Measurements from ENCODE around the gene CRAMP1.
"Not testable (repeated sequence)": the region's sequence is repeated elsewhere in the genome, so short reads cannot be mapped to it uniquely, and the experiment has no call there.

The CRAMP1 gene

GRCh38 chr16:1687427-1688316 is 75.5 kb downstream of the CRAMP1 start:
- no peak overlapping the region for H3K27ac Mint-ChIP-seq (ENCODE audit: low read depth)
- ATAC-seq (replicated peaks; ENCODE audit: extremely low read depth, poor library complexity, severe bottlenecking) (no peak), DNase-seq (ENCODE audit: low spot score in 2 of 2) (no peak)
- no peaks in the 10 kb centered on the region for H3K27me3 Mint-ChIP-seq
- H3K4me3 Mint-ChIP-seq = no peak overlapping the region
- peaks cover 14% of the 10 kb centered on the region for H3K4me1 Mint-ChIP-seq
- H3K9me3 Mint-ChIP-seq = no peaks in the 10 kb centered on the region
- H3K36me3 Mint-ChIP-seq (ENCODE audit: insufficient read depth) = peaks cover 40% of the 10 kb centered on the region

GRCh38 chr16:1688807-1689560 is 76.8 kb downstream of the CRAMP1 start:
- Mint-ChIP-seq H3K9me3 (no peaks in the 10 kb centered on the region), H3K27ac (ENCODE audit: low read depth) (no peak overlapping the region), H3K36me3 (ENCODE audit: insufficient read depth) (peaks cover 46% of the 10 kb centered on the region), H3K4me1 (peaks cover 14% of the 10 kb centered on the region), H3K27me3 (no peaks in the 10 kb centered on the region), H3K4me3 (no peak overlapping the region)
- ATAC-seq (replicated peaks; ENCODE audit: extremely low read depth, poor library complexity, severe bottlenecking) = no peak
- no peak for DNase-seq (ENCODE audit: low spot score in 2 of 2)

DNA sequence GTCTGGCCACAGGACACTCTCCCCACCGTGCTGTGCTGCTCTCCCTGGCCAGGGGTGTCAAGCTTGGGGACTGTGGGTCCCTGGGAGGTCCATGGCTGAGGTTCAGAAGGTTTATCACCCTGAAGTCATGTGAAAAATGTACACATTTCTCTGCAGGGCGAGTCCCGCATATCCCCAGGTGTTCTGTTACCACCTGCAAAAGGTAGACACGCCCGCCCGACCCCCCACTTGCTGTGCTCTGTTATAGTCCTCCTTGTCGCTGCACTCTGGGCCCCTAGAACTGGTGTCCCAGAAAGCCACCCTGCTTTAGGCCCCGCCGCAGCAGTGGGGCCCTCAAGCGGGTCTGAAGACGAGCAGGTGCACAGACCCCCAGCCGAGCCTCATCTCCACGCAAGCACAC is 77.7 kb downstream of the CRAMP1 start:
- H3K9me3 Mint-ChIP-seq = no peaks in the 10 kb centered on the region
- no peaks in the 10 kb centered on the region for H3K27me3 Mint-ChIP-seq
- no peak overlapping the region for H3K27ac Mint-ChIP-seq (ENCODE audit: low read depth)
- no peak for DNase-seq (ENCODE audit: low spot score in 2 of 2)
- no peak for ATAC-seq (replicated peaks; ENCODE audit: extremely low read depth, poor library complexity, severe bottlenecking)
- H3K4me1 Mint-ChIP-seq = peaks cover 14% of the 10 kb centered on the region
- no peak overlapping the region for H3K4me3 Mint-ChIP-seq
- peaks cover 43% of the 10 kb centered on the region for H3K36me3 Mint-ChIP-seq (ENCODE audit: insufficient read depth)

- no peaks in the 10 kb centered on the region for H3K27me3 Mint-ChIP-seq
- no peak overlapping the region for H3K27ac Mint-ChIP-seq (ENCODE audit: low read depth)
- H3K4me1 Mint-ChIP-seq = peaks cover 14% of the 10 kb centered on the region
- ATAC-seq (replicated peaks; ENCODE audit: extremely low read depth, poor library complexity, severe bottlenecking) (no peak), DNase-seq (ENCODE audit: low spot score in 2 of 2) (no peak)
- peaks cover 43% of the 10 kb centered on the region for H3K36me3 Mint-ChIP-seq (ENCODE audit: insufficient read depth)
- no peak overlapping the region for H3K4me3 Mint-ChIP-seq
- H3K9me3 Mint-ChIP-seq = no peaks in the 10 kb centered on the region
Observed at GRCh38 chr16:1690810-1691209, 78.7 kb downstream of the CRAMP1 start.

- ATAC-seq (replicated peaks; ENCODE audit: extremely low read depth, poor library complexity, severe bottlenecking) (no peak), DNase-seq (ENCODE audit: low spot score in 2 of 2) (no peak)
- Mint-ChIP-seq H3K27me3 (no peaks in the 10 kb centered on the region), H3K4me1 (peaks cover 14% of the 10 kb centered on the region), H3K9me3 (no peaks in the 10 kb centered on the region), H3K36me3 (ENCODE audit: insufficient read depth) (peaks cover 40% of the 10 kb centered on the region), H3K4me3 (no peak overlapping the region), H3K27ac (ENCODE audit: low read depth) (no peak overlapping the region)
Observed at GRCh38 chr16:1691276-1691675, 79.1 kb downstream of the CRAMP1 start.

DNA sequence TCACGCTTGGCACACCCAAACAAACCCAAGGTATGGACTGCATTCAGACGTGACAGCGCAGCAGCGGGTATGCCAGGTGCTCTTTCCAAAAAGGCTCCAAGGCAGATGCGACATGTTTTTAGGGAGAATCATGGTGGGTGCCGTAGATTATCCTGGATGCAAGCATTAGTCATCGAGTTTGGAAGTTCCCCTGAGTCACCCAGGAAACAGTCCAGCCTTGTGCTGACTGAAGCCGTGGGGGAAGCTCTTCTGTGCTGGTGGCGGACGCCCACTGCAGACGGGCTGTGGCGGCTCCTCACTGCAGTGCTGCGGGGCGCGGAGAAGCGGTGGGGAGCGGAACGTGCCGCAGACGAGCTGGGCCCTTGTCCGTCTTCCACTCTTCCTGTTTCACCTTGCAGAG is 79.8 kb downstream of the CRAMP1 start:
- H3K27ac Mint-ChIP-seq (ENCODE audit: low read depth) = no peak overlapping the region
- no peak for DNase-seq (ENCODE audit: low spot score in 2 of 2)
- no peaks in the 10 kb centered on the region for H3K27me3 Mint-ChIP-seq
- no peaks in the 10 kb centered on the region for H3K9me3 Mint-ChIP-seq
- peaks cover 38% of the 10 kb centered on the region for H3K36me3 Mint-ChIP-seq (ENCODE audit: insufficient read depth)
- ATAC-seq (replicated peaks; ENCODE audit: extremely low read depth, poor library complexity, severe bottlenecking) = no peak
- H3K4me3 Mint-ChIP-seq = no peak overlapping the region
- peaks cover 14% of the 10 kb centered on the region for H3K4me1 Mint-ChIP-seq

GRCh38 chr16:1696863-1697262 is 84.7 kb downstream of the CRAMP1 start:
- DNase-seq (ENCODE audit: low spot score in 2 of 2) = no peak
- Mint-ChIP-seq H3K4me1 (no peaks in the 10 kb centered on the region), H3K27me3 (no peaks in the 10 kb centered on the region), H3K27ac (ENCODE audit: low read depth) (no peak overlapping the region), H3K9me3 (no peaks in the 10 kb centered on the region), H3K36me3 (ENCODE audit: insufficient read depth) (peaks cover 18% of the 10 kb centered on the region), H3K4me3 (no peak overlapping the region)
- ATAC-seq (replicated peaks; ENCODE audit: extremely low read depth, poor library complexity, severe bottlenecking) = no peak

DNA sequence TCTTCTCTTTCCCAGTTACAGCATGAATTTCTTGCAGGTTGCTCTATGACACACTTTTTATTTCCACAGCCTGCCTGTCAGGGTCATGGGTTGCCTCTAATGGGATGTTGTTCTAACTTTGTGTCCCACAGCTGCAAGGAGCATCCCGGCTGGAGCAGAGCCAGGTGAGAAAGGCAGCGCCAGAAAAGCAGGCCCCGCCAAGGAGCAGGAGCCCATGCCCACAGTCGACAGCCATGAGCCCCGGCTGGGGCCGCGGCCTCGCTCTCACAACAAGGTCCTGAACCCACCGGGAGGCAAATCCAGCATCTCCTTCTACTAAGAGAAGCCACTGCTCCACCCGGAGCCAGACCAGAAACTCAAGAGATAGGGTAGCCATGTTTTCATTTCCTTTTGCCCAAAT is 86.5 kb downstream of the CRAMP1 start:
- H3K4me1 Mint-ChIP-seq = no peaks in the 10 kb centered on the region
- H3K27ac Mint-ChIP-seq (ENCODE audit: low read depth) = no peak overlapping the region

DNA sequence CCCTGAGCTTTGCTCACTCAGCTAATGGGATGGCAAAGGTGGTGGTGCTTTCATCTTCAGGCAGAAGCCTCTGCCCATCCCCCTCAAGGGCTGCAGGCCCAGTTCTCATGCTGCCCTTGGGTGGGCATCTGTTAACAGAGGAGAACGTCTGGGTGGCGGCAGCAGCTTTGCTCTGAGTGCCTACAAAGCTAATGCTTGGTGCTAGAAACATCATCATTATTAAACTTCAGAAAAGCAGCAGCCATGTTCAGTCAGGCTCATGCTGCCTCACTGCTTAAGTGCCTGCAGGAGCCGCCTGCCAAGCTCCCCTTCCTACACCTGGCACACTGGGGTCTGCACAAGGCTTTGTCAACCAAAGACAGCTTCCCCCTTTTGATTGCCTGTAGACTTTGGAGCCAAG is 88.1 kb downstream of the CRAMP1 start:
- Mint-ChIP-seq H3K4me3 (no peak overlapping the region), H3K27me3 (no peaks in the 10 kb centered on the region), H3K4me1 (peaks cover under 1% of the 10 kb centered on the region), H3K27ac (ENCODE audit: low read depth) (no peak overlapping the region), H3K36me3 (ENCODE audit: insufficient read depth) (peaks cover 13% of the 10 kb centered on the region), H3K9me3 (no peaks in the 10 kb centered on the region)
- ATAC-seq (replicated peaks; ENCODE audit: extremely low read depth, poor library complexity, severe bottlenecking) = no peak
- DNase-seq (ENCODE audit: low spot score in 2 of 2) = no peak

More for the DNA sequence above, 86.5 kb downstream of the CRAMP1 start:
- no peaks in the 10 kb centered on the region for H3K9me3 Mint-ChIP-seq
- no peak overlapping the region for H3K4me3 Mint-ChIP-seq
- ATAC-seq (replicated peaks; ENCODE audit: extremely low read depth, poor library complexity, severe bottlenecking) (no peak), DNase-seq (ENCODE audit: low spot score in 2 of 2) (no peak)
- peaks cover 8% of the 10 kb centered on the region for H3K36me3 Mint-ChIP-seq (ENCODE audit: insufficient read depth)
- H3K27me3 Mint-ChIP-seq = no peaks in the 10 kb centered on the region

DNA sequence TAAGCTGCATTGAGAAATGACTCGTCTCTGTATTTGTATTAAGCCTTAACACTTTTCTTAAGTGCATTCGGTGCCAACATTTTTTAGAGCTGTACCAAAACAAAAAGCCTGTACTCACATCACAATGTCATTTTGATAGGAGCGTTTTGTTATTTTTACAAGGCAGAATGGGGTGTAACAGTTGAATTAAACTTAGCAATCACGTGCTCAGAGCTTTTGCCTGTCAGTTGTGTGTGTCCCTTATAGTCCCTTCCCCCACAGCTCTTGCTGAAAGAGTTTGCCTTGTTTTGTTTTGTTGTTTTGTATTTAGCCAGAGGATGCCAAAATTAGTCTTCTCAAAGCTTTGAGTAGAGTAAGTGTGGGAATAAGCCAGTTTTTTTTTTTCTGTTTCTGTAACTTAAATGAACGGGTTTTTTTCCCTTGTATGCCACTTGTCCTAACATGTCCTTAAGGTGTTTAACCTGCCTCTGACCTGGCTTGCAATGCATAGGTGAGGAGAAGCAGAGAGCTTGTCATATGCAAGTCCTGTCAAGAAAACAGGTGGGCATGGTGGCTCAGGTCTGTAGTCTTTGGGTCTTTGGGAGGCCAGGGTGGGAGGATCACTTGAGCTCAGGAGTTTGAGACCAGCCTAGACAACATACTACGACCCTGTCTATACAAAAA is 89.2 kb downstream of the CRAMP1 start:
- Mint-ChIP-seq H3K36me3 (ENCODE audit: insufficient read depth) (peaks cover 19% of the 10 kb centered on the region), H3K27me3 (no peaks in the 10 kb centered on the region), H3K4me1 (peaks cover 6% of the 10 kb centered on the region), H3K9me3 (no peaks in the 10 kb centered on the region), H3K4me3 (no peak overlapping the region), H3K27ac (ENCODE audit: low read depth) (no peak overlapping the region)
- ATAC-seq (replicated peaks; ENCODE audit: extremely low read depth, poor library complexity, severe bottlenecking) (no peak), DNase-seq (ENCODE audit: low spot score in 2 of 2) (no peak)

GRCh38 chr16:1705324-1705687 is 93.1 kb downstream of the CRAMP1 start:
- H3K27ac Mint-ChIP-seq (ENCODE audit: low read depth) = peak overlapping the region; percentile 100
- ATAC-seq (replicated peaks; ENCODE audit: extremely low read depth, poor library complexity, severe bottlenecking) = peak; percentile 24
- not testable (repeated sequence) for DNase-seq (ENCODE audit: low spot score in 2 of 2); H3K9me3 Mint-ChIP-seq; H3K27me3 Mint-ChIP-seq
- H3K4me3 Mint-ChIP-seq = peak overlapping the region; percentile 99
- peaks cover 15% of the 10 kb centered on the region for H3K36me3 Mint-ChIP-seq (ENCODE audit: insufficient read depth)
- peaks cover 25% of the 10 kb centered on the region for H3K4me1 Mint-ChIP-seq

- Mint-ChIP-seq H3K4me3 (peak within 1 kb of the TSS; percentile 99), H3K27ac (ENCODE audit: low read depth) (peak within 1 kb of the TSS; percentile 100), H3K27me3 (no peaks in the 10 kb centered on the region), H3K4me1 (peaks cover 25% of the 10 kb centered on the region), H3K36me3 (ENCODE audit: insufficient read depth) (peaks cover 14% of the 10 kb centered on the region), H3K9me3 (no peaks in the 10 kb centered on the region)
- peak; percentile 95 to 99 for DNase-seq (ENCODE audit: low spot score in 2 of 2)
- peak; percentile 82 for ATAC-seq (replicated peaks; ENCODE audit: extremely low read depth, poor library complexity, severe bottlenecking)
Observed at GRCh38 chr16:1705688-1706385, 93.7 kb downstream of the CRAMP1 start, which contains the start of gene MAPK8IP3. TSS of gene MAPK8IP3 (plus strand) at chr16:1706195. CDS start at chr16:1706340, 145 bp downstream.
